GM23338 (cell line): ENCODE results near the gene TRIM13. TPM values are rescaled to one million over a fixed set of nuclear protein-coding genes. Genes with fewer than 3 reads are reported as not detected.

Experiments used
- ATAC-seq: fragments of 200-7000 bp; cut with Tn5 transposase; 3 replicates; pipeline ENCODE4 v1.9.1; 2020
- DNase-seq: peaks from one replicate; pipeline ENCODE4 v3.0.0-alpha.2; 2015; ENCODE audit warnings: low spot score
- H2AFZ ChIP-seq: fragments of 200-600 bp; sonication (generic); 2 replicates; pipeline ENCODE4 v1.8.0; 2016; ENCODE audit warnings: antibody characterized with exemption, mild to moderate bottlenecking, moderate library complexity
- H3F3A ChIP-seq: fragments of 200-600 bp; sonication (generic); replicated peaks from 2 replicates; pipeline ENCODE4 v1.8.0; 2017; ENCODE audit warnings: antibody characterized with exemption, mixed run types, low read depth
- H3K27ac ChIP-seq: fragments of 200-600 bp; sonication (generic); 2 replicates; pipeline ENCODE4 v1.6.1; 2016; ENCODE audit warnings: low read depth
- H3K27me3 ChIP-seq: fragments of 200-600 bp; sonication (generic); 2 replicates; pipeline ENCODE4 v1.8.0; 2016; ENCODE audit warnings: mild to moderate bottlenecking, mixed run types, moderate library complexity; ENCODE audit not compliant: insufficient read depth
- H3K36me3 ChIP-seq: fragments of 200-600 bp; sonication (generic); 2 replicates; pipeline ENCODE4 v1.8.0; 2016; ENCODE audit warnings: mild to moderate bottlenecking; ENCODE audit not compliant: insufficient read depth
- H3K4me1 ChIP-seq: fragments of 200-600 bp; sonication (generic); 2 replicates; pipeline ENCODE4 v1.8.0; 2016; ENCODE audit warnings: mild to moderate bottlenecking, moderate library complexity; ENCODE audit not compliant: insufficient read depth
- H3K4me2 ChIP-seq: fragments of 200-600 bp; sonication (generic); 2 replicates; pipeline ENCODE4 v1.7.1; 2017; ENCODE audit warnings: mixed run types
- H3K4me3 ChIP-seq: fragments of 200-600 bp; sonication (generic); 2 replicates; pipeline ENCODE4 v1.6.1; 2016; ENCODE audit warnings: mixed run types
- H3K79me2 ChIP-seq: fragments of 200-600 bp; sonication (generic); replicated peaks from 2 replicates; pipeline ENCODE4 v1.8.0; 2017; ENCODE audit warnings: mild to moderate bottlenecking; ENCODE audit not compliant: insufficient read depth
- H3K9me2 ChIP-seq: fragments of 200-600 bp; sonication (generic); 2 replicates; pipeline ENCODE4 v1.8.0; 2017; ENCODE audit not compliant: insufficient read depth
- H4K20me1 ChIP-seq: fragments of 200-600 bp; sonication (generic); replicated peaks from 2 replicates; pipeline ENCODE4 v1.8.0; 2017; ENCODE audit warnings: mild to moderate bottlenecking; ENCODE audit not compliant: insufficient read depth
- H3K27ac Mint-ChIP-seq: 2 replicates; pipeline ENCODE4 v1.8.0; 2020; ENCODE audit warnings: inconsistent platforms, mild to moderate bottlenecking, moderate library complexity, mixed read lengths
- H3K27me3 Mint-ChIP-seq: 3 replicates; pipeline ENCODE4 v1.8.0; 2022; ENCODE audit warnings: low read depth, mild to moderate bottlenecking, moderate library complexity, mixed read lengths, inconsistent platforms; ENCODE audit not compliant: insufficient read depth, poor library complexity
- H3K36me3 Mint-ChIP-seq: 3 replicates; pipeline ENCODE4 v1.8.0; 2021; ENCODE audit warnings: low read depth, mild to moderate bottlenecking, inconsistent platforms, moderate library complexity, mixed read lengths
- H3K4me1 Mint-ChIP-seq: 3 replicates; pipeline ENCODE4 v1.8.0; 2020; ENCODE audit warnings: mild to moderate bottlenecking, inconsistent platforms, mixed read lengths
- H3K4me3 Mint-ChIP-seq: 3 replicates; pipeline ENCODE4 v1.8.0; 2021; ENCODE audit warnings: moderate library complexity, mild to moderate bottlenecking, inconsistent platforms, mixed read lengths
- H3K9me3 Mint-ChIP-seq: 3 replicates; pipeline ENCODE4 v1.8.0; 2020; ENCODE audit warnings: moderate library complexity, mild to moderate bottlenecking, inconsistent platforms, mixed read lengths
- CREB1 ChIP-seq: fragments of 250-450 bp; sonication (Bioruptor Pico); IDR thresholded peaks from 2 replicates; pipeline ENCODE4 v1.5.0; 2020; ENCODE audit warnings: low read depth, mild to moderate bottlenecking, moderate library complexity
- ETS1 ChIP-seq: IDR thresholded peaks from 2 replicates; pipeline ENCODE4 v1.6.1; 2016; ENCODE audit warnings: antibody characterized with exemption
- EZH2phosphoT487 ChIP-seq: fragments of 200-600 bp; sonication (generic); IDR thresholded peaks from one replicate; pipeline ENCODE4 v1.8.1; 2018; ENCODE audit warnings: antibody characterized with exemption; ENCODE audit not compliant: unreplicated experiment
- JUNB ChIP-seq: IDR thresholded peaks from one replicate; pipeline ENCODE4 v1.6.1; 2016; ENCODE audit warnings: antibody characterized with exemption; ENCODE audit not compliant: unreplicated experiment
- NANOG ChIP-seq: IDR thresholded peaks from 2 replicates; pipeline ENCODE4 v1.6.1; 2016; ENCODE audit warnings: antibody characterized with exemption, borderline replicate concordance
- POLR2AphosphoS5 ChIP-seq: IDR thresholded peaks from 2 replicates; pipeline ENCODE4 v1.6.1; 2016; ENCODE audit warnings: antibody characterized with exemption, low read depth
- STAT1 ChIP-seq: IDR thresholded peaks from one replicate; pipeline ENCODE4 v1.6.1; 2016; ENCODE audit warnings: antibody characterized with exemption; ENCODE audit not compliant: unreplicated experiment
- ZNF331 ChIP-seq: fragments of 250-450 bp; sonication (Bioruptor Pico); IDR thresholded peaks from 2 replicates; pipeline ENCODE4 v1.5.0; 2020; ENCODE audit warnings: low read depth, mild to moderate bottlenecking, moderate library complexity
- polyA plus RNA-seq: library from polyadenylated mRNA; unstranded; fragments of >200 nt; fragmentation: Nextera tagmentation; extraction: Ambion mirVana; gene quantifications from 2 replicates; pipeline ENCODE4 v1.2.1, GENCODE V29; 2016
- total RNA-seq: library from RNA; depleted of rRNA; stranded (reverse); fragments of >200 nt; shearing (Covaris generic); gene quantifications from 2 replicates; pipeline ENCODE4 v1.2.3, GENCODE V29; 2014
- TF ChIP-seq, protein P1 (sequence below): IDR thresholded peaks from one replicate; pipeline ENCODE4 v1.6.1; 2018; ENCODE audit warnings: antibody characterized with exemption; ENCODE audit not compliant: unreplicated experiment
- TF ChIP-seq, protein P2 (sequence below), 2 experiments: fragments of 200-600 bp in 1 of 2; sonication (generic) in 1 of 2; conservative IDR thresholded peaks; 2 replicates each; pipeline versions ENCODE4 v1.5.1 to v1.6.1; 2016 to 2017; ENCODE audit warnings: antibody characterized with exemption in 2 of 2, low read depth in 2 of 2, mild to moderate bottlenecking in 2 of 2, moderate library complexity in 1 of 2

Gene TRIM13
- total and polyA plus RNA-seq, 2 experiments from 2014 or later: 23.0 to 25.3 TPM

DNA sequence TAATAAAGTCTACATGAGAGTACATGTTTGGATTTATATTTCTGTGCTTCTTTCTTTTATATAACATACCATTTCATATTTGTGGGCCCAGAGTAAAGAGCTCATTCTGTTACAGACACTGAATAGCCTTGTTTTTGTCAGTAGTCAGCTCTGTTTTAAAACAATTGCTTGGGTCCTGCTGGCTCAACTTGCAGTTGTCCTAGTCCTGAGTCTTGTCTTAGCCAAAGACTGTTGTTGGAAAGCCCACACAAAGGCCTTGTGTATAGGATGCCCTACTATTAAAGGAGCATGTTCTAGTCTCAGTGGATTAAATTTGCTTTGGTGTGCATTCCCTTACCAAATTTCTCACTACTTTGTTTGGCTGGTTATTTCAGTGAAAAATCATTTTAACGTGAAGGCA is 14.6 kb downstream of the TRIM13 start (continued):
- TF ChIP-seq, protein P1, sequence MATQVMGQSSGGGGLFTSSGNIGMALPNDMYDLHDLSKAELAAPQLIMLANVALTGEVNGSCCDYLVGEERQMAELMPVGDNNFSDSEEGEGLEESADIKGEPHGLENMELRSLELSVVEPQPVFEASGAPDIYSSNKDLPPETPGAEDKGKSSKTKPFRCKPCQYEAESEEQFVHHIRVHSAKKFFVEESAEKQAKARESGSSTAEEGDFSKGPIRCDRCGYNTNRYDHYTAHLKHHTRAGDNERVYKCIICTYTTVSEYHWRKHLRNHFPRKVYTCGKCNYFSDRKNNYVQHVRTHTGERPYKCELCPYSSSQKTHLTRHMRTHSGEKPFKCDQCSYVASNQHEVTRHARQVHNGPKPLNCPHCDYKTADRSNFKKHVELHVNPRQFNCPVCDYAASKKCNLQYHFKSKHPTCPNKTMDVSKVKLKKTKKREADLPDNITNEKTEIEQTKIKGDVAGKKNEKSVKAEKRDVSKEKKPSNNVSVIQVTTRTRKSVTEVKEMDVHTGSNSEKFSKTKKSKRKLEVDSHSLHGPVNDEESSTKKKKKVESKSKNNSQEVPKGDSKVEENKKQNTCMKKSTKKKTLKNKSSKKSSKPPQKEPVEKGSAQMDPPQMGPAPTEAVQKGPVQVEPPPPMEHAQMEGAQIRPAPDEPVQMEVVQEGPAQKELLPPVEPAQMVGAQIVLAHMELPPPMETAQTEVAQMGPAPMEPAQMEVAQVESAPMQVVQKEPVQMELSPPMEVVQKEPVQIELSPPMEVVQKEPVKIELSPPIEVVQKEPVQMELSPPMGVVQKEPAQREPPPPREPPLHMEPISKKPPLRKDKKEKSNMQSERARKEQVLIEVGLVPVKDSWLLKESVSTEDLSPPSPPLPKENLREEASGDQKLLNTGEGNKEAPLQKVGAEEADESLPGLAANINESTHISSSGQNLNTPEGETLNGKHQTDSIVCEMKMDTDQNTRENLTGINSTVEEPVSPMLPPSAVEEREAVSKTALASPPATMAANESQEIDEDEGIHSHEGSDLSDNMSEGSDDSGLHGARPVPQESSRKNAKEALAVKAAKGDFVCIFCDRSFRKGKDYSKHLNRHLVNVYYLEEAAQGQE: no peak
- TF ChIP-seq ZNF331 (CRISPR knock-in tag): no peak
- TF ChIP-seq, protein P2, sequence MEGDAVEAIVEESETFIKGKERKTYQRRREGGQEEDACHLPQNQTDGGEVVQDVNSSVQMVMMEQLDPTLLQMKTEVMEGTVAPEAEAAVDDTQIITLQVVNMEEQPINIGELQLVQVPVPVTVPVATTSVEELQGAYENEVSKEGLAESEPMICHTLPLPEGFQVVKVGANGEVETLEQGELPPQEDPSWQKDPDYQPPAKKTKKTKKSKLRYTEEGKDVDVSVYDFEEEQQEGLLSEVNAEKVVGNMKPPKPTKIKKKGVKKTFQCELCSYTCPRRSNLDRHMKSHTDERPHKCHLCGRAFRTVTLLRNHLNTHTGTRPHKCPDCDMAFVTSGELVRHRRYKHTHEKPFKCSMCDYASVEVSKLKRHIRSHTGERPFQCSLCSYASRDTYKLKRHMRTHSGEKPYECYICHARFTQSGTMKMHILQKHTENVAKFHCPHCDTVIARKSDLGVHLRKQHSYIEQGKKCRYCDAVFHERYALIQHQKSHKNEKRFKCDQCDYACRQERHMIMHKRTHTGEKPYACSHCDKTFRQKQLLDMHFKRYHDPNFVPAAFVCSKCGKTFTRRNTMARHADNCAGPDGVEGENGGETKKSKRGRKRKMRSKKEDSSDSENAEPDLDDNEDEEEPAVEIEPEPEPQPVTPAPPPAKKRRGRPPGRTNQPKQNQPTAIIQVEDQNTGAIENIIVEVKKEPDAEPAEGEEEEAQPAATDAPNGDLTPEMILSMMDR (conservative IDR thresholded peaks at IDR 0.05; ENCODE audit: low read depth in 2 of 2): no peak
- no peak for TF ChIP-seq EZH2phosphoT487
- no peak for TF ChIP-seq JUNB
- no peak for TF ChIP-seq NANOG
- TF ChIP-seq STAT1: no peak
- TF ChIP-seq ETS1: no peak
- TF ChIP-seq CREB1: no peak

- H3K4me1 ChIP-seq: peaks cover 11% of the 10 kb centered on the region
- no peak overlapping the region for H2AFZ ChIP-seq
- H3F3A ChIP-seq: no peaks in the 10 kb centered on the region
- no peaks in the 10 kb centered on the region for H3K27me3 ChIP-seq
- H3K4me3 ChIP-seq: no peak overlapping the region
- H3K27me3 Mint-ChIP-seq: peaks cover 2% of the 10 kb centered on the region
- no peak overlapping the region for H3K27ac Mint-ChIP-seq
- H3K9me2 ChIP-seq: no peaks in the 10 kb centered on the region
- peaks cover 27% of the 10 kb centered on the region for H3K4me1 Mint-ChIP-seq
- no peaks in the 10 kb centered on the region for H3K36me3 ChIP-seq
- ATAC-seq (no peak), DNase-seq (no peak)
- no peak overlapping the region for H3K4me3 Mint-ChIP-seq
- H3K36me3 Mint-ChIP-seq: peaks cover 54% of the 10 kb centered on the region
- no peak overlapping the region for H3K4me2 ChIP-seq
- peaks cover 17% of the 10 kb centered on the region for H3K79me2 ChIP-seq
- H3K9me3 Mint-ChIP-seq: no peaks in the 10 kb centered on the region
- no peak overlapping the region for H3K27ac ChIP-seq
- peaks cover 14% of the 10 kb centered on the region for H4K20me1 ChIP-seq
- no peak for TF ChIP-seq POLR2AphosphoS5
- TF ChIP-seq NANOG: no peak
- TF ChIP-seq, protein P1: no peak
Observed at GRCh38 chr13:50012396-50013169, 15.7 kb downstream of the TRIM13 start.
